ENCODE results near the gene C10orf90.
A peak's percentile ranks its signal among the peaks of the same experiment; 100 is the strongest.
"Not testable (repeated sequence)": the region's sequence is repeated elsewhere in the genome, so short reads cannot be mapped to it uniquely, and the experiment has no call there.

C10orf90 gene

DNA sequence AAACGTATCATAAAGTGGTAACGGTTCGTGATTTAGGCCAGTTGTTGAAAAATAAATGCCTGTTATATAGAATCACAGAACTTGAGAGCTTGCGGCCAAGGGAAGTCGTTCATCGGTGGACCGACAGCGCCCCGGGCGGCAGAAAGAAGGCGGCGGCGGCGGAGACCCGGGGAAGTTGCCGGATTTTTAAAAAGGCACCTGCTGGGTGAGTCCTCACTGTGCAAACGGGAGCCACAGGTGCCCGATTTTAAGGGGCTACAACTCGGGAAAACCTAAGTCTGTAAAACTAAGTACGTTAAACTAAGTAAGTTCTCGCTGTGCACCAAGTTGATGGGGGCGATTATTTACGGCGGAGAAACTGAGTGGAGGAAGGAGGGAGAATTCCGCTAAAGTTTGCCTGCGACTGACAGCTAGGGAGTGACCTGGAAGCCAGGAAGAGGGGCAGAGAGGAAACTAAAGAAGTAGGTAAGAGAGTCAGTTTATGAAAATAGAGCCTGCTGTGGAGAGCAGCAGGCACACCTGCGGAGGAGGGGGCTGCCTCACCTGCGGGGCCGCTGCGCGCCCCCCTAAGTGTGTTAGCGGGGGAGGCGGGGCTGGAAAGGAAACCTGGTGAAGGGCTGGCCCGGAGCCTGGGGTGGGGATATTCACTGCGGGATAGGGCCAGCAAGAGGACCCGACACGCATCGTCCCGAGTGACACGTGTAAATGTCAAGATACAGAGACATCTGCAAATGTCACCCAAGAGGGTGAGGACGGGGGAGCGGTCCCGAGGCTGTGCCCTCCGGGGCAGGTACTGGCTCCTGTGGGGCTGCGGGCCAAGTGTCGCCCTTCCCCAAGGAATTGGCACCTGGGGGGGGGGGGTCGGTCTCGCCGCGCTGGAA, 283.2 kb downstream of the C10orf90 start:
- DNase-seq, result peak in 1 of 2 experiments; percentile 18

DNA sequence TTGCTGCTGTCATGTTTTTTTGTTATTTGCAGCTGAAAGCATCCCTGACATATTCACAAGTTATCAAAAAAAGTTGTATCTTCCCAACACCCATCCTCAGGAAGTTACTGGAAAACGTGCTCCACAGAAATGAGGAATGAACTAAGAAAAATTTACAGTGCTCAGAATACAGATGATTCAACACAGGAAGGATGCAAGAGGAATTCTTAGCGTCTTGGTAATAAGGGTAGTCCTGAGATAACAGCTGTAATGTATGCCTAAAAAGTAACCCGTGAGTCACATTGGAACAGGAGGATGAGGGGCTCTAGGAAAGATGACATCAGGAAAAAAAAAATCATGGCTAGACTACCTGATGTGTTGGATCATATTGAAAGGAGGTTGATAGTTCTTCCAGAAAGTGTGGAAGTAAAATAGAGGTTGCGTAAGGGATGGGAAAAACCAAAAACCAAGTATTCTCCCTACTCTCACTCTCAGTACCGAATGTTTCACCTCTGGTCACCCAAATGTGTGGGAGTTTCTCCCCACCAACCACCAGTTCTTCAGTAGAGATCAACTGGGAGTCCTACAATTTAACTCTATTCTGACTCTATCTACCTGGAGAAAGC, 286.1 kb downstream of the C10orf90 start:
- DNase-seq, result no peak

DNA sequence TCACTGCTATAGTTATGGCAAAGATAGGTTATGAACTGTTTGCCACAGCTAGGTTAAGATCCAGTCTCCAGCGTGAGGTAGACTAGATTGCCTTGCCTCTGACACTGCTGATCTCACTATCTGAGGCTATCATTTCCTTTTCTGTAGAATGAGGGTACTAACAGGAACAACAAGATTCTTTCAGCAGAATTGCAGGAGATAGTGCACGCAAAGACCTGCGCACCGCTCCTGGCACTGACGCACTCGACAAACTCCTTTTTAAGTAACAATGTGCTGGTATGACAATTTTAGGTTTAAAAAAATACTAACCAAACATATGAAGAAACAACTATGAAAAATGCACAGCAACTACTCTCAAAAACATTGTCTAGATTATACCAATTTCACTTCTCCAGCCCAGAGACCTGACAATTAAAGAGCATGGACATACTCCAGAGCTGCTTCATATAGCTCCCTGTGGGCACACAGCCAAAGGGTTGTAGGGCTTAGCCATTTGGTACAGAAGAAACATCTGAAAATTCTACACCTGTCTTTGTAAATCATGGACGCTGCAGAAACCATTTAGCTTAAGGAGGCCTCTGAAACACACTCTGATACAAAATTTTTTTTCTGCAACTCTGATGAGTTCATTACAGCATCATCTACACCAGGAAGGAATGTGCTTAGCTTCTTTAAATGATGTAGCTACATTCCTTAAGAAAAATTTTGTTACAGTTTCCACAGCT, 290.0 kb downstream of the C10orf90 start:
- no peak for DNase-seq

DNA sequence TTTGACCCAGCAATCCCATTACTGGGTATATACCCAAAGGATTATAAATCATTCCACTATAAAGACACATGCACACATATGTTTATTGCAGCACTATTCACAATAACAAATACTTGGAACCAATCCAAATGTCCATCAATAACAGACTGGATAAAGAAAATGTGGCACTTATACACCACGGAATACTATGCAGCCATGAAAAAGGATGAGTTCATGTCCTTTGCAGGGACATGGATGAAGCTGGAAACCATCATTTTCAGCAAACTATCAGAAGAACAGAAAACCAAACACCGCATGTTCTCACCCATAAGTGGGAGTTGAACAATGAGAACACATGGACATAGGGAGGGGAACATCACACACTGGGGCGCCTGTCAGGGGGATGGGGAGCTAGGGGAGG, 291.3 kb downstream of the C10orf90 start:
- DNase-seq, result not testable (repeated sequence)

DNA sequence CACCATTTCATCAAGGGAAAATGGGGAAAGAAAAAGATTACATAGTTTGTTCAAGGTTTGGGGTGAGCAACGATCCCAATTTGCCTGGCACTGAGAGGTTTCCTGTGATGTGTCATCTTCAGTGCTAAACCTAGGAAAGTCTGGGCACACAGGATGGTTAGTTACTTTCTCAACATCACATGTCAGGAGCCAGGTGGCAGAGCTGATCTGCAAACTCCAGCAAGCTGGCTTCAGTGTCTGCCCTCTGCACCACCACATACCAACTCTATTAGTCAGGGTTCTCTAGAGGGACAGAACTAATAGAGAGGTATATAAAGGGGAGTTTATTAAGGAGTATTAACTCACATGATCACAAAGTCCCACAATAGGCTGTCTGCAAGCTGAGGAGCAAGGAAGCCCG, 293.5 kb downstream of the C10orf90 start:
- no peak for DNase-seq

DNA sequence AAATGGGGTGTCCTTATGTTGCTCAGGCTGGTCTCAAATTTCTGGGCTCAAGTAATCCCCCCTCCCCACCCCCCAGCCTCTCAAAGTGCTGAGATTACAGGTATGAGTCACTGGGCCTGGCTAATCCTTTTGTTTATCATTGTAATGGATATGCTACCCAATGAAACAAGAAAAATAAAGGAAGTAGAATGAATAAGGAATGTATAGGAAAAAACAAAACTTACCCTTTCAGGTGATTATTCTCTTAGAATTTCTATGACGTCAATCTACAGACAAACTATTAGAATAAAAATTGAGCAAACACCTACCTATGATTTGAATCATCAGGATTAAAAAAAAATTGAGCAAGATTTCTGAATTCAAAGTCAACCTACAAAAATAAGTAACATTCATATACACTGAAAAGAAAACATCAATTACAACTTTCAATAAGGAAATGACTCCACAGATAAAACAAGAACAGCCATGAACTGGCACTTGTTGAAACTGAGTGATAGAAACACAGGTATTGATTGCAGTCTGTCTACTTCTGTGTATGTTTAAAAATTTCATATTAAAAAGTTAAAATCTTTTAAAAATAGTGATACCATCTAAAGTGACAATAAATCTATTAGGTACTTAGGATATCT, 294.5 kb downstream of the C10orf90 start:
- DNase-seq, result no peak

DNA sequence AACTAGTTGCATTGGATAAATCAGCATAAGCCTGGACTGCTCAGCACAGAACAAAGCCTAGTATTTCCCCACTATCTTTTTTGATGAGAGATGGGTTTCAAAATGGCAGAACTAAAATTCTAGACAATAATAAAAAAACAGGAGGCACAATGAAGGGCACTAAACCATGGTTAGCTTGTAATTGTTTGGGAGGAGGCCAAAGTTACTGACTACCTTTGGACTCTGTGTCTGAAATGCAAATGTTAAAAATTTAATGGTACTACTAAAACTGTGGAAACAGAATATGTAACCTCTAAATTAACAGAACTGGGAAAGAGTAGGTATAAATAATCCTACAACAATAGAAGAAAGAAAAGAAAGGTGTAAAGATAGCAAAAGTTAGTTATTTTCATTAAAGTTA, 295.2 kb downstream of the C10orf90 start:
- no peak for DNase-seq
